Midbrain (tissue), 1 donor: ENCODE results near the gene KANSL1L.
"Not testable (repeated sequence)": the region's sequence is repeated elsewhere in the genome, so short reads cannot be mapped to it uniquely, and the experiment has no call there.

ENCODE experiments used
- DNase-seq: peaks from one replicate; lab custom pipeline; 2025; lab: John Stamatoyannopoulos, UW

Gene KANSL1L

GRCh38 chr2:210171309-210172218, at the start of gene KANSL1L:
KANSL1L (minus strand) TSS chr2:210171409; CDS start chr2:210154582, 16,827 bp downstream.
- DNase-seq = peak; percentile 98

- DNase-seq = no peak
Measured at GRCh38 chr2:210215120-210215519, 43.9 kb upstream of the KANSL1L start.

GRCh38 chr2:210210185-210210584, 39.0 kb upstream of the KANSL1L start:
- DNase-seq = no peak

GRCh38 chr2:210207929-210208328, 36.7 kb upstream of the KANSL1L start:
- no peak for DNase-seq

- no peak for DNase-seq
Measured at GRCh38 chr2:210203558-210203957, 32.3 kb upstream of the KANSL1L start.

- no peak for DNase-seq
Measured at GRCh38 chr2:210203147-210203546, 31.9 kb upstream of the KANSL1L start.

- no peak for DNase-seq
Measured at GRCh38 chr2:210199854-210200253, 28.6 kb upstream of the KANSL1L start.

GRCh38 chr2:210199186-210199765, 28.1 kb upstream of the KANSL1L start:
- peak; percentile 9 for DNase-seq

- DNase-seq = no peak
Measured at GRCh38 chr2:210198326-210198725, 27.1 kb upstream of the KANSL1L start.

GRCh38 chr2:210197720-210198119, 26.5 kb upstream of the KANSL1L start:
- no peak for DNase-seq

- DNase-seq = peak; percentile 65
Measured at GRCh38 chr2:210195101-210195852, 24.1 kb upstream of the KANSL1L start.

- no peak for DNase-seq
Measured at GRCh38 chr2:210190345-210190744, 19.1 kb upstream of the KANSL1L start.

- DNase-seq = no peak
Measured at GRCh38 chr2:210189452-210190138, 18.4 kb upstream of the KANSL1L start.

- DNase-seq = no peak
Measured at GRCh38 chr2:210188755-210189154, 17.5 kb upstream of the KANSL1L start.

GRCh38 chr2:210188190-210188589, 17.0 kb upstream of the KANSL1L start:
- no peak for DNase-seq

GRCh38 chr2:210183936-210184335, 12.7 kb upstream of the KANSL1L start:
- DNase-seq = not testable (repeated sequence)

GRCh38 chr2:210181606-210182088, 10.4 kb upstream of the KANSL1L start:
- not testable (repeated sequence) for DNase-seq

- DNase-seq = not testable (repeated sequence)
Measured at GRCh38 chr2:210181033-210181605, 9.9 kb upstream of the KANSL1L start.

- DNase-seq = no peak
Measured at GRCh38 chr2:210180477-210180876, 9.3 kb upstream of the KANSL1L start.

- DNase-seq = no peak
Measured at GRCh38 chr2:210179351-210179990, 8.3 kb upstream of the KANSL1L start.

- DNase-seq = no peak
Measured at GRCh38 chr2:210177769-210178168, 6.6 kb upstream of the KANSL1L start.
